Neural cell (in vitro differentiated cells): ENCODE data around the gene CALY. TPM values are rescaled to one million over a fixed set of nuclear protein-coding genes. Genes with fewer than 3 reads are reported as not detected.

Experiments
- H2AFZ ChIP-seq: fragments of 200-600, 300-800 bp; sonication (generic), shearing (Covaris generic); 2 replicates; pipeline ENCODE4 v1.6.0; 2014; ENCODE audit warnings: low read depth, mild to moderate bottlenecking, antibody characterized with exemption, low read length, moderate library complexity
- H3F3A ChIP-seq: fragments of 200-600 bp; shearing (Covaris generic); 2 replicates; pipeline ENCODE4 v1.6.1; 2016; ENCODE audit warnings: mild to moderate bottlenecking, moderate library complexity, mixed read lengths, antibody characterized with exemption, low read length; ENCODE audit not compliant: insufficient read depth, poor library complexity, severe bottlenecking
- H3K27ac ChIP-seq: fragments of 200-600, 300-800 bp; sonication (generic), shearing (Covaris generic); 2 replicates; pipeline ENCODE4 v1.5.1; 2014; ENCODE audit warnings: mild to moderate bottlenecking, low read length, moderate library complexity
- H3K27me3 ChIP-seq: fragments of 300-800, 200-600 bp; sonication (generic), shearing (Covaris generic); 2 replicates; pipeline ENCODE4 v1.6.0; 2014; ENCODE audit warnings: mild to moderate bottlenecking, low read depth, low read length, moderate library complexity; ENCODE audit not compliant: insufficient read depth
- H3K36me3 ChIP-seq: fragments of 300-800, 200-600 bp; sonication (generic), shearing (Covaris generic); 2 replicates; pipeline ENCODE4 v1.5.1; 2014; ENCODE audit warnings: mild to moderate bottlenecking, antibody characterized with exemption, low read length, moderate library complexity; ENCODE audit not compliant: insufficient read depth
- H3K4me2 ChIP-seq: fragments of 300-800, 200-600 bp; sonication (generic), shearing (Covaris generic); 2 replicates; pipeline ENCODE4 v1.6.0; 2014; ENCODE audit warnings: mild to moderate bottlenecking, low read length
- H3K4me3 ChIP-seq: fragments of 300-800, 200-600 bp; sonication (generic), shearing (Covaris generic); 2 replicates; pipeline ENCODE4 v1.5.1; 2014; ENCODE audit warnings: mild to moderate bottlenecking, low read length, moderate library complexity
- H3K79me2 ChIP-seq: fragments of 200-600 bp; shearing (Covaris generic); replicated peaks from 2 replicates; pipeline ENCODE4 v1.6.0; 2014; ENCODE audit warnings: mild to moderate bottlenecking, low read length, moderate library complexity; ENCODE audit not compliant: insufficient read depth
- H3K9ac ChIP-seq: fragments of 300-800, 200-600 bp; sonication (generic), shearing (Covaris generic); 2 replicates; pipeline ENCODE4 v1.6.1; 2016; ENCODE audit warnings: mild to moderate bottlenecking, low read length, mixed read lengths
- H3K9me2 ChIP-seq: fragments of 200-600 bp; shearing (Covaris generic); 2 replicates; pipeline ENCODE4 v1.6.1; 2016; ENCODE audit warnings: mild to moderate bottlenecking, low read length, mixed read lengths; ENCODE audit not compliant: insufficient read depth
- H3K9me3 ChIP-seq: fragments of 200-600, 300-800 bp; sonication (generic), shearing (Covaris generic); 2 replicates; pipeline ENCODE4 v1.6.1; 2016; ENCODE audit warnings: mild to moderate bottlenecking, mixed run types, low read length, moderate library complexity, mixed read lengths
- H4K20me1 ChIP-seq: fragments of 200-600 bp; shearing (Covaris generic); 2 replicates; pipeline ENCODE4 v1.6.1; 2016; ENCODE audit warnings: mild to moderate bottlenecking, mixed run types; ENCODE audit not compliant: insufficient read depth
- EP300 ChIP-seq: fragments of 450-650 bp; conservative IDR thresholded peaks from 2 replicates; pipeline ENCODE4 v1.6.1; 2014; ENCODE audit warnings: antibody characterized with exemption, mild to moderate bottlenecking, moderate library complexity; ENCODE audit not compliant: poor library complexity, severe bottlenecking
- EZH2 ChIP-seq: fragments of 200-600, 300-800 bp; shearing (Covaris generic), sonication (generic); IDR thresholded peaks from 2 replicates; pipeline ENCODE4 v1.6.1; 2014; ENCODE audit warnings: antibody characterized with exemption, low read length, borderline replicate concordance, mild to moderate bottlenecking; ENCODE audit not compliant: insufficient read depth, poor library complexity, severe bottlenecking
- MXI1 ChIP-seq: fragments of 450-650 bp; conservative IDR thresholded peaks from 2 replicates; pipeline ENCODE4 v1.6.1; 2014; ENCODE audit warnings: antibody characterized with exemption, mild to moderate bottlenecking; ENCODE audit not compliant: poor library complexity, severe bottlenecking
- POLR2AphosphoS5 ChIP-seq: IDR thresholded peaks from 2 replicates; pipeline ENCODE4 v1.6.1; 2012
- RAD21 ChIP-seq: fragments of 450-650 bp; conservative IDR thresholded peaks from 2 replicates; pipeline ENCODE4 v1.6.1; 2014; ENCODE audit warnings: antibody characterized with exemption, mild to moderate bottlenecking, moderate library complexity
- SMC3 ChIP-seq: fragments of 450-650 bp; conservative IDR thresholded peaks from 2 replicates; pipeline ENCODE4 v1.6.1; 2014; ENCODE audit warnings: antibody characterized with exemption, mild to moderate bottlenecking, moderate library complexity; ENCODE audit not compliant: poor library complexity
- TAF1 ChIP-seq: IDR thresholded peaks from 2 replicates; pipeline ENCODE4 v1.6.1; 2012; ENCODE audit warnings: low read depth
- polyA plus RNA-seq: library from polyadenylated mRNA; depleted of rRNA; stranded (reverse); fragments of >200 nt; gene quantifications from 2 replicates; pipeline ENCODE4 v1.2.3, GENCODE V29; 2014
- TF ChIP-seq, protein P1 (sequence below): fragments of 450-650 bp; IDR thresholded peaks from 2 replicates; pipeline ENCODE4 v1.5.1; 2014; ENCODE audit warnings: antibody characterized with exemption, mild to moderate bottlenecking, moderate library complexity; ENCODE audit not compliant: poor library complexity, severe bottlenecking
- TF ChIP-seq, protein P2 (sequence below): IDR thresholded peaks from 2 replicates; pipeline ENCODE4 v1.6.1; 2012; ENCODE audit warnings: borderline replicate concordance

Gene CALY
- polyA plus RNA-seq, 1 donor from 2014 or later, result 3.7 TPM

DNA sequence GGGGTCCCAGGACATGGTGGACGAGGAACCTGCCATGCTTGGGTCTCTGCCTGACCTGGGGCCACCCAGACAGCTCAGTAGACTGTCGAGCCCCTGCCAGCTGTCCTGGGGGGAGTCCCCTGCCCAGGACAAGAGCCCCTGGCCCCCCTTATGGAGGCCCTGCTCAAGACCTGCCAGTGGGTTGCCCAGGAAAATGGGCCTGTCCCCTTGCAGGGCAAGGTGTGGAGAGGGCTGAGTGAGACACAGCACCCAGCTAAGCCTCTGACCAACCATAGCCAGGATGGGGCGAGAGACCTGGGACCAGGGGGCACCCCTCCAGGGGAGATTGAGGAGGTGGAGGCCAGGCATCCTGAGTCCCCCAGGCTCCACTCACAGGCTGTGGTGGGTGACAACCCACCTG lies 19.3 kb upstream of the CALY start:
- Histone ChIP-seq H2AFZ (no peak overlapping the region), H3F3A (no peaks in the 10 kb centered on the region), H3K9me2 (no peaks in the 10 kb centered on the region), H3K9ac (no peak overlapping the region), H3K4me2 (no peak overlapping the region), H3K27ac (no peak overlapping the region), H3K9me3 (no peaks in the 10 kb centered on the region), H3K27me3 (no peaks in the 10 kb centered on the region), H4K20me1 (no peaks in the 10 kb centered on the region), H3K36me3 (no peaks in the 10 kb centered on the region), H3K79me2 (no peaks in the 10 kb centered on the region), H3K4me3 (no peak overlapping the region)
- TF ChIP-seq, protein P1, sequence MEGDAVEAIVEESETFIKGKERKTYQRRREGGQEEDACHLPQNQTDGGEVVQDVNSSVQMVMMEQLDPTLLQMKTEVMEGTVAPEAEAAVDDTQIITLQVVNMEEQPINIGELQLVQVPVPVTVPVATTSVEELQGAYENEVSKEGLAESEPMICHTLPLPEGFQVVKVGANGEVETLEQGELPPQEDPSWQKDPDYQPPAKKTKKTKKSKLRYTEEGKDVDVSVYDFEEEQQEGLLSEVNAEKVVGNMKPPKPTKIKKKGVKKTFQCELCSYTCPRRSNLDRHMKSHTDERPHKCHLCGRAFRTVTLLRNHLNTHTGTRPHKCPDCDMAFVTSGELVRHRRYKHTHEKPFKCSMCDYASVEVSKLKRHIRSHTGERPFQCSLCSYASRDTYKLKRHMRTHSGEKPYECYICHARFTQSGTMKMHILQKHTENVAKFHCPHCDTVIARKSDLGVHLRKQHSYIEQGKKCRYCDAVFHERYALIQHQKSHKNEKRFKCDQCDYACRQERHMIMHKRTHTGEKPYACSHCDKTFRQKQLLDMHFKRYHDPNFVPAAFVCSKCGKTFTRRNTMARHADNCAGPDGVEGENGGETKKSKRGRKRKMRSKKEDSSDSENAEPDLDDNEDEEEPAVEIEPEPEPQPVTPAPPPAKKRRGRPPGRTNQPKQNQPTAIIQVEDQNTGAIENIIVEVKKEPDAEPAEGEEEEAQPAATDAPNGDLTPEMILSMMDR, result no peak
- TF ChIP-seq POLR2AphosphoS5 (no peak), SMC3 (no peak), RAD21 (no peak), MXI1 (no peak), EZH2 (no peak)
- TF ChIP-seq, protein P2, sequence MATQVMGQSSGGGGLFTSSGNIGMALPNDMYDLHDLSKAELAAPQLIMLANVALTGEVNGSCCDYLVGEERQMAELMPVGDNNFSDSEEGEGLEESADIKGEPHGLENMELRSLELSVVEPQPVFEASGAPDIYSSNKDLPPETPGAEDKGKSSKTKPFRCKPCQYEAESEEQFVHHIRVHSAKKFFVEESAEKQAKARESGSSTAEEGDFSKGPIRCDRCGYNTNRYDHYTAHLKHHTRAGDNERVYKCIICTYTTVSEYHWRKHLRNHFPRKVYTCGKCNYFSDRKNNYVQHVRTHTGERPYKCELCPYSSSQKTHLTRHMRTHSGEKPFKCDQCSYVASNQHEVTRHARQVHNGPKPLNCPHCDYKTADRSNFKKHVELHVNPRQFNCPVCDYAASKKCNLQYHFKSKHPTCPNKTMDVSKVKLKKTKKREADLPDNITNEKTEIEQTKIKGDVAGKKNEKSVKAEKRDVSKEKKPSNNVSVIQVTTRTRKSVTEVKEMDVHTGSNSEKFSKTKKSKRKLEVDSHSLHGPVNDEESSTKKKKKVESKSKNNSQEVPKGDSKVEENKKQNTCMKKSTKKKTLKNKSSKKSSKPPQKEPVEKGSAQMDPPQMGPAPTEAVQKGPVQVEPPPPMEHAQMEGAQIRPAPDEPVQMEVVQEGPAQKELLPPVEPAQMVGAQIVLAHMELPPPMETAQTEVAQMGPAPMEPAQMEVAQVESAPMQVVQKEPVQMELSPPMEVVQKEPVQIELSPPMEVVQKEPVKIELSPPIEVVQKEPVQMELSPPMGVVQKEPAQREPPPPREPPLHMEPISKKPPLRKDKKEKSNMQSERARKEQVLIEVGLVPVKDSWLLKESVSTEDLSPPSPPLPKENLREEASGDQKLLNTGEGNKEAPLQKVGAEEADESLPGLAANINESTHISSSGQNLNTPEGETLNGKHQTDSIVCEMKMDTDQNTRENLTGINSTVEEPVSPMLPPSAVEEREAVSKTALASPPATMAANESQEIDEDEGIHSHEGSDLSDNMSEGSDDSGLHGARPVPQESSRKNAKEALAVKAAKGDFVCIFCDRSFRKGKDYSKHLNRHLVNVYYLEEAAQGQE, result no peak

DNA sequence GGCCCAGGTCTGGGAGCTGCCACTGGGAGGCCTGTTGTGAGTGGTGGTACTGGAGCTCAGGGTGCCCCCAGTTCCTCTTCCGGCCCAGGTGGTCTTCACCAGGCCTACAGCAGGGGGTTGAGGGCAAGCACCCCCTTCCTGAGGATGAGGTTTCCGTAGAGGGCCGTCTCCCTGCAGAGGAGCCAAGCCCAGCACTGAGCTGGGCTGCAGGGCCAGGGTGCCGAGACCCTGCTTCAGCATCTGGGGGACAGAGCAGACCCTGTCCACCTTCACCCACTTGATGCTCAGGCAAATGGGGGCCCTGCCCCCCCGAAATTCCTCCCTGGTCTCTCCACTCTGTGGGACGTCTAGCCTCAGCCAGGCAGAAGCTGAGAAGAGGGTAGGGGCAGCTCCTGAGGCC lies 18.6 kb upstream of the CALY start:
- H3K36me3 ChIP-seq, result no peaks in the 10 kb centered on the region
- H3K9me3 ChIP-seq, result no peaks in the 10 kb centered on the region
- H2AFZ ChIP-seq, result no peak overlapping the region
- H4K20me1 ChIP-seq, result no peaks in the 10 kb centered on the region
- no peak overlapping the region for H3K27ac ChIP-seq
- TF ChIP-seq POLR2AphosphoS5 (no peak), SMC3 (no peak), TAF1 (no peak), EP300 (no peak), MXI1 (no peak), EZH2 (no peak), RAD21 (no peak)
- TF ChIP-seq, protein P1, result no peak
- TF ChIP-seq, protein P2, result no peak
- H3K27me3 ChIP-seq, result no peaks in the 10 kb centered on the region
- no peaks in the 10 kb centered on the region for H3K9me2 ChIP-seq
- H3K79me2 ChIP-seq, result no peaks in the 10 kb centered on the region
- H3K4me3 ChIP-seq, result no peak overlapping the region
- no peak overlapping the region for H3K9ac ChIP-seq
- no peak overlapping the region for H3K4me2 ChIP-seq
- no peaks in the 10 kb centered on the region for H3F3A ChIP-seq
